ENCODE results near the gene RAB7B.

The RAB7B gene

DNA sequence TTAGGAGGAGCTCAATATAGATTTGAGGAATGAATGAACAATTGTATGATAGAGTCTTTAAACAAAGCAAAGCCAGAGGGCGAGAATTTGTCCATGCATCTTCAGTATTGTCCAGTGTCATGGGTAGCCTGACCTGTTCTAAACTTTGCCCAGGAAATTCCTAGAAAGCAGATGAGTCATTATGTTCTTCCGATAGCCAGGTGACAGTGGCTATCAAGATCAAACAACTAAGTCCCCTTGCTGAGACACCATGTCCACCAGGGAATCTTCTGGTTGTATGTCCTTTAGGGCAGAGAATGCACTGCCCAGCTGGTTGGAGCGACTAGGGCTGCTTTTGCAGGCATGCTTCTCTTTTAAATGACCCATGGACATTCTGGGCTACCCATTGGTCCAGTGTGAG lies 58.1 kb downstream of the RAB7B start:
- no peak for DNase-seq

- no peak for DNase-seq
Observed at GRCh38 chr1:205944525-205944924, 58.7 kb downstream of the RAB7B start.

DNA sequence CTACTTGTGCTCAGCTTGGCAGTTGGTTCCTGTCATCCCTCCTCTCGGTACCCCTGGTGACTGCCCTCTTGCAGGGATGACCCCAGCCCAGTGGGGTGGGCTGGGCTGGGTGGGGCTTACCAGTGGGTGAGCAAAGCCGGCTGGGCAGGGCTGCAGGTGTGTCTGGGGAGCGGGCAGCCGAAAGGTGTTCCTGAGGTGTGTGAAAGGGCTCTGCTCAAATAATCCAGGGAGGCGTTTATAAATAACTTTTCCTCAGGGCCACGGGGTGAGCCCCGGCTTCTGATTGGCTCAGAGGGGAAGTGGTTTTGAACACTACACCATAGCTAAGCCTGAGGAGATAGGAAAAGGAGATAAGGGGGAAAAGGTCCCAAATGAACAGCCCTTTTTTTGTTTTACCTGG lies 60.0 kb downstream of the RAB7B start, which contains the start of gene SLC26A9:
SLC26A9 (minus strand) TSS at position 212 of the 400 bp plus-strand sequence. CDS start 7,636 bp downstream, outside the sequence.
- no peak for DNase-seq

GRCh38 chr1:205942631-205943159 lies 60.5 kb downstream of the RAB7B start:
- DNase-seq, result no peak

DNA sequence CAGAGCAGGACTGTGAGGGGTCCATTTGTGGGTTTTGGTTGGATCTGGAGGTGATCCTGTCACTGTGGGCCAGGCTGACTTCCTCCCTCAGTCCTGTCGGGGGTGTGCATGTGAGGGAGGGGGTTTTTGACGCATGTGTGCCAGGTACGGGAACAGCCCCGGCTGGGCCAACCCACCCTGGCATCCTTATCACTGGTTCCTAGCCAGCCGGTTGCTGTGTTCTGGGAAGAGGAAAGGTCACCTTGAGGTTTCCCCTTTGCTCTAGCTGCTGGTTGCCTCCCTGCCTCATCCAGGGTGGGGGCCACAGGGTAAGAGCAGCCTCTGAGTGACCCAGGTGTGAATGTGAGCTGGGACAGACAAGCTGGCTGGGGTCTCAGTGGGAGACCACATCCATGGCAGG lies 62.5 kb downstream of the RAB7B start:
- no peak for DNase-seq

DNA sequence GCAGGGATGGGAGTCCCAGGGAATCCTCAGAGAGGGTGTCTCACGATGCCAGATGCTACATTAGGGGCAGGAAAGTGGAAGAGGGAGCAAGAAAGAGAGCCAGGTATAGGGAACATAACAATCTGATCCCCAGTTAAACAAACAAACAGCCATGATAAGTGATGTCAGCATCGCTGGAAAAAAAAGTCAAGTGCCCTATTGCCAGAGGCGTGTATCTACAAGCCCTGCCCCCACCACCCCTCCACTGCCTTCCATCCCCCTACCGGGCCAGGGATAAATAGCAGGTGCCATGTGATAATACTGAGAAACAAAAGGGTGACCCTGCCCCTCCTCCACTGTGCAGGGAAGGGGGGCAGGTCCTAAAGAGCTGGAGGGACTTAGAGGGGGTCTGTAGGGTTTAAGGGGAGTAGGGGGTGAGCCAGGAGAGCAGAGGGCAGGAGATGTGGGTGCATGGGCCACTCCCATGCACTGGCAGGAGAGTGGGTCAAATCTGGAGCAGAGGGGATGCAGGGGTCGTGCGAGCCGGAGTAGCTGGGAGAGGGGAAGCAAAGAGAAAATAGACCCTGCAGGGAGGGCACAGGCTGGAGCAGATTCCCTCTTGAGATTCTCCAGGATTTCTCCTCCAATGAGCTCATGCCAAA lies 63.4 kb downstream of the RAB7B start:
- DNase-seq, result no peak

- DNase-seq, result no peak
Observed at GRCh38 chr1:205938682-205939081, 64.5 kb downstream of the RAB7B start.

- DNase-seq, result no peak
Observed at GRCh38 chr1:205936846-205937586, 66.2 kb downstream of the RAB7B start.

- no peak for DNase-seq
Observed at GRCh38 chr1:205936311-205936710, 66.9 kb downstream of the RAB7B start.

- no peak for DNase-seq
Observed at GRCh38 chr1:205935869-205936268, 67.3 kb downstream of the RAB7B start.

DNA sequence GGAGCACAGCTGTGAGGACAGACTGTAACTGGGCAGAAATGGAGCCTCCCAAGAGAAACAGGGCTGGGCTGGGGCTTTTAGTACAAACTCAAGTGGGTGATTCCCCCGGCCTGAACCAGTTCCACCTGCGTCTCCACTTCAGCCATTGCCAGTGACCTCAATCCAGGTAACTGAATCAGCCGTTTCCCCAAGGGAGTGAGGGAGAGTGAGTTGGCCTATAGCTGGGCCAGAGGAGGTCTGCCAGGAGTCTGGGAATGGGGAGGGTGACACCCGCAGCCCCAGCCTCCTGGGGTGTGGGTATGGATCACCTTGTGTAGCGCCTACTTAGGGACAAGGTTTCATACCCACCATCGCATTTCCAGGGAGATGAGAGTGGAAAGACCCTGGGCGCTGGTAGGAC lies 68.4 kb downstream of the RAB7B start:
- DNase-seq, result no peak

DNA sequence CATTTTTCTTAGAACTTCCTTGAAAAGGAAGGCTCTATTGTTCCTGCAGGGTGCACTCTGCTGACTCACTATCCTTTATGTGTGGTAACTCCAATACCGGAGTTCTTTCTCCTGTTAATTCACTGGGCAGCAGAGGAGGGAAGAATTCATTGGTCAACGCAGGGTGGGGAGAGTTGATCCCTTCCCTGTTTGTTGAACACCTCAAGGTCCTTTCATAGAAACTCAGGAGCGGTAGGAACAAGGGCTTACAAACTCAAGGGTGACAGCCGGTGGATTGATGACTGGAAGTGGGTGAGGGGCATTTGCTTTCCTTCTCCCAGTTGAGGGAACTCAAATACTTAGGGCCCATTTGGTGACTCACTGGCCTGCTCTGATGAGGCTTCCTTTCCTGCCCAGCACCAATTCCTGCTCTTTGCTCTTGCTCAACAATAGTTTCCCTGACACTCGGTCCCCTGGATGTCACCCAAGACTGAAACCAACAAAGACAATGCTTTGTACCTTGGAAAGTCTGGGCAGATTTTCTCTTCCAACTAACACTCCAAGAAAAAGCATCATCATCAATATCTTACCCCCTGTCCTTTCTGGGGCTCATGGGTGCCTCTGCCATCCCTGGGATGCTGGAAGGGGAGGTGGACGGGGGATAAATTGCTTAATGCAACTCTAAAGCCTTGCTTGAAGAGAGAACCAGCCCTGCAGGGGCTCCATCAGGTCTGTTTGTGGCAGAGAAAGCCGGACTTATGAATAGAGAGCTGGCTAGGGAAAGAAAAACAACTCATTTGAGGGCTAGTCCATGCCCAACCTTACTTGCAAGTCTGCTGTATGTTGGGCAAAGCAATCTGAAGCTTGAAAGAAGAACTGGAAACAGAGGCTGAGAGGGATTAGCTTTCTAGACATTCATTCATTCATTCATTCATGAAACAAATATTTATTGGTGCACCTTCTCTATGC lies 69.2 kb downstream of the RAB7B start:
- DNase-seq, result no peak

GRCh38 chr1:205932776-205933175 lies 70.4 kb downstream of the RAB7B start:
- DNase-seq, result no peak

DNA sequence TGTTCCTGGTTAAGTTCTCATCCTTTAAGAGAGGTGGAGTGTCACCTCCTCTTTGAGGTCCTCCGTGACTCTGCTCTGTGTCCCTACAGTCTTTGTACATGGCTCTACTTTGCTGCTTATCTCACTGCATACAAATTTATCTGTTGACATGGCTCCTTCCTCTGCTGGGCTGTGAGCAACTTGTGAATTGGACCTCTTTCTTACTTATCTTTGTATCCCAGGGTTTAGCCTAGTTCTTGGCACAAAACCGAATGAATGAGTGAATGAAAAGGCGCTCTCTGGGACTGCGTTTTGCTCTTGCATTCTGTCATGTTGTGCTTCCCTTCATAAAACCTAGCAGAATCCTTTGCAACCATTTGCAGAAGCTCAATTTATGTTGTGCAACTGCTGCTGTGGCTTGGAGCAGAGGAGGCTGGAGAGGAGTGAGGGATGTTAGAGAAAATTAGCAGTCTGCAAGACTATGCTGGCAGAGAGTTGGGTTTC lies 72.4 kb downstream of the RAB7B start:
- DNase-seq, result no peak

GRCh38 chr1:205930195-205930577 lies 73.0 kb downstream of the RAB7B start:
- DNase-seq, result no peak

DNA sequence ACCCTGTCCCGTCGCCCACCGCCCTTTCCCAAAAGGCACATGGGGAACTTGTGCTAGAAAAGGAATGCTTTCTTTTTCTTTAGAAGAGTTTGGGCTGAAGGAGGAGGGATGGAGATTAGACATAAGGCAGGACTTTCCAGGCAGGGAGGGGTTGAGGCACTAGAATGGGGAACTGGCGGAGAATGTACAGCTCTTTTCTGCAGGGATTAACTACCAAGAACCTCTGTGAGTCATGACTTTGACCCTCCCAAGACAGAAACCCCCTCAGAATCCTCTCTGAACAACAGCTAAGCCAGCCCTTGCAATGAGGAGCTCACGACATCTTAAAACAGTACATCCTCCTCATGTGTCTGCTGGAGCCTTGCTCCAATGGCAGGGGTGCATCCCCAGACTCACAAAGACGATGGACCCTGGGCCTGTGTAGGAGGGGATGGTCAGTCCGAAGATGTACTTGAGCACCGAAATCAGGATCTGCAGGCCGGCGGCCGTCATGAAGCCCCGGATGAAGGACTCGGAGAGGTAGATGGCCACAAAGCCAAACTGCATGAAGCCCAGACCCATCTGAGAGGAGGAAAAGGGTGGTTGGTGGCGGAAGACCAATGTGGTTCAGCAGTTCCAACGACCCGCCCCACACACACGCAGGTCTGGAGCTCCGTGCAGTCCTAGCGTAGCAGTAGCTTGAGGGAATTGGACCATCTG lies 73.5 kb downstream of the RAB7B start:
- DNase-seq, result no peak

- no peak for DNase-seq
Observed at GRCh38 chr1:205928317-205928716, 74.9 kb downstream of the RAB7B start.

DNA sequence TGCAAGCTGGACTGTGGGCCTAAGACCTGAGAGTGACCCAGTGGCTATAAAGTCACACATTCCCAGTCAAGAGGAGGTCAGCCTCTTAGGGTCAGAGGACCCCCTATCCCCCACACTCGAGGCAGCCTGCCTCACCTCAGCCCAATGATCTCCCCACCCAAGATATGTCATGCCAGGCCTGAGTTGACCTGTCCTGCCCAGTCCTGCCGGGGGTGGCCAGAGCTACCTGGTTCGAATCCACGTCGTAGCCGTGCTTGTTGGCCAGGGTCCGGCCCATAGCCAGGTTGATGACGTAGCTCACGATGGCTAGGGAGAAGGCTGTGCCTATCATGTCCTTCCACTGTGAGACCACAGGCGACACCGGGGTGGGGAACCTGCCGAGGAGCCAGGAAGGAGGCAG lies 75.5 kb downstream of the RAB7B start:
- no peak for DNase-seq

GRCh38 chr1:205927247-205927646 lies 75.9 kb downstream of the RAB7B start:
- no peak for DNase-seq
